K562 (cell line): Measurements from ENCODE around the gene FAM117A. TPM values are rescaled to one million over a fixed set of nuclear protein-coding genes. Genes with fewer than 3 reads are reported as not detected.

Experiments
- CAMTA2 ChIP-seq: fragments of 250-450 bp; sonication (Bioruptor Pico); conservative IDR thresholded peaks from 2 replicates; pipeline ENCODE4 v1.5.1; 2022
- ESRRB ChIP-seq: fragments of 250-450 bp; sonication (Bioruptor Pico); IDR thresholded peaks from 2 replicates; pipeline ENCODE4 v1.5.0; 2020; ENCODE audit warnings: mild to moderate bottlenecking, moderate library complexity, borderline replicate concordance
- GATAD2A ChIP-seq: fragments of 450-650 bp; IDR thresholded peaks from 2 replicates; pipeline ENCODE4 v1.6.1; 2017
- HDAC8 ChIP-seq: fragments of 450-650 bp; IDR thresholded peaks from 2 replicates; pipeline ENCODE4 v1.6.1; 2016; ENCODE audit warnings: mild to moderate bottlenecking, missing genetic modification characterization, moderate library complexity, missing compliant biosample characterization
- HNRNPLL ChIP-seq: fragments of 200-400 bp; formaldehyde crosslinking; IDR thresholded peaks from 2 replicates; pipeline ENCODE4 v1.6.1; 2017; ENCODE audit warnings: low read length, low read depth, mild to moderate bottlenecking; ENCODE audit not compliant: poor library complexity, severe bottlenecking
- MED1 ChIP-seq: sonication (generic); formaldehyde crosslinking; IDR thresholded peaks from 2 replicates; pipeline ENCODE4 v1.8.1; 2023; ENCODE audit warnings: missing genetic modification reagents, borderline replicate concordance
- MTA2 ChIP-seq: fragments of 450-650 bp; IDR thresholded peaks from 2 replicates; pipeline ENCODE4 v1.6.1; 2016; ENCODE audit warnings: low read depth
- POLR2G ChIP-seq: fragments of 200-400 bp; formaldehyde crosslinking; IDR thresholded peaks from 2 replicates; pipeline ENCODE4 v1.6.1; 2017; ENCODE audit warnings: low read depth, mild to moderate bottlenecking, antibody characterized with exemption, low read length, moderate library complexity
- RBM39 ChIP-seq: fragments of 200-400 bp; formaldehyde crosslinking; optimal IDR thresholded peaks from 2 replicates; pipeline ENCODE3; 2018; ENCODE audit warnings: low read depth, low read length
- RFX5 ChIP-seq: IDR thresholded peaks from 2 replicates; pipeline ENCODE4 v1.6.1; 2011; ENCODE audit warnings: low read depth, mild to moderate bottlenecking, improper control_type of control experiment, low read length
- SNRNP70 ChIP-seq: fragments of 200-400 bp; formaldehyde crosslinking; optimal IDR thresholded peaks from 2 replicates; pipeline ENCODE3; 2017; ENCODE audit warnings: low read depth, low read length
- TGIF2 ChIP-seq: sonication (generic); formaldehyde crosslinking; IDR thresholded peaks from 2 replicates; pipeline ENCODE4 v1.8.1; 2022; ENCODE audit warnings: mild to moderate bottlenecking, missing genetic modification reagents, moderate library complexity
- TOE1 ChIP-seq, 2 experiments: fragments of 450-650 bp in 1 of 2; sonication (generic) in 1 of 2; formaldehyde crosslinking in 1 of 2; IDR thresholded peaks; 2 replicates each; pipeline versions ENCODE4 v1.7.1 to v1.8.0; 2016 to 2022; ENCODE audit warnings: borderline replicate concordance in 2 of 2, mild to moderate bottlenecking in 2 of 2, antibody characterized with exemption in 1 of 2, inconsistent platforms in 1 of 2, low read depth in 1 of 2, missing genetic modification reagents in 1 of 2, moderate library complexity in 1 of 2
- ZBED1 ChIP-seq: IDR thresholded peaks from 2 replicates; pipeline ENCODE4 v1.6.1; 2014
- ZNF311 ChIP-seq: fragments of 250-450 bp; sonication (Bioruptor Pico); IDR thresholded peaks from 2 replicates; pipeline ENCODE4 v1.4.0; 2020; ENCODE audit warnings: mild to moderate bottlenecking, moderate library complexity
- ZNF318 ChIP-seq, 2 experiments: fragments of 450-650 bp; IDR thresholded peaks; 2 replicates each; pipeline ENCODE4 v1.6.1; 2016; ENCODE audit warnings: mild to moderate bottlenecking in 2 of 2, borderline replicate concordance in 1 of 2, low read depth in 1 of 2, moderate library complexity in 1 of 2
- ZNF707 ChIP-seq: fragments of 250-450 bp; sonication (Bioruptor Pico); conservative IDR thresholded peaks from 2 replicates; pipeline ENCODE4 v1.8.0; 2022; ENCODE audit warnings: inconsistent platforms, mild to moderate bottlenecking, moderate library complexity
- ZZZ3 ChIP-seq: fragments of 450-650 bp; IDR thresholded peaks from 2 replicates; pipeline ENCODE4 v1.6.1; 2016; ENCODE audit warnings: antibody characterized with exemption, mild to moderate bottlenecking, moderate library complexity
- polyA plus RNA-seq, 8 experiments: library from polyadenylated mRNA; depleted of rRNA in 4 of 8; stranded (reverse) in 5 of 8; unstranded in 3 of 8; fragments of >200 nt; fragmentation: Nextera tagmentation in 2 of 8; fragmentation: Illumina TruSeq in 1 of 8; extraction: Ambion mirVana in 2 of 8; extraction: Trizol in 1 of 8; gene quantifications; 2 replicates each; pipeline versions ENCODE4 v1.2.1 to v1.2.3, GENCODE V29; 2011 to 2014; ENCODE audit warnings: inconsistent platforms in 1 of 8, missing spikeins in 1 of 8
- total RNA-seq, 7 experiments: library from RNA; depleted of rRNA in 6 of 7; stranded (reverse); fragments of >200 nt in 6 of 7; fragmentation: Illumina TruSeq in 2 of 7; extraction: Trizol in 2 of 7; gene quantifications; 2 replicates each; pipeline versions ENCODE4 v1.2.1 to v1.2.3, GENCODE V29; 2011 to 2021; ENCODE audit warnings: low replicate concordance in 1 of 7
- TF ChIP-seq, protein P1 (sequence below), 2 experiments: fragments of 450-650 bp; conservative IDR thresholded peaks; 2 replicates each; pipeline ENCODE4 v1.6.1; 2017; ENCODE audit warnings: mild to moderate bottlenecking in 2 of 2, moderate library complexity in 2 of 2

The FAM117A gene
- total and polyA plus RNA-seq, 9 of the 15 experiments (the other 6 are each of a cell fraction or from before 2014, with no cell fraction given): 3.1 to 79.7 (median 36.6) TPM

DNA sequence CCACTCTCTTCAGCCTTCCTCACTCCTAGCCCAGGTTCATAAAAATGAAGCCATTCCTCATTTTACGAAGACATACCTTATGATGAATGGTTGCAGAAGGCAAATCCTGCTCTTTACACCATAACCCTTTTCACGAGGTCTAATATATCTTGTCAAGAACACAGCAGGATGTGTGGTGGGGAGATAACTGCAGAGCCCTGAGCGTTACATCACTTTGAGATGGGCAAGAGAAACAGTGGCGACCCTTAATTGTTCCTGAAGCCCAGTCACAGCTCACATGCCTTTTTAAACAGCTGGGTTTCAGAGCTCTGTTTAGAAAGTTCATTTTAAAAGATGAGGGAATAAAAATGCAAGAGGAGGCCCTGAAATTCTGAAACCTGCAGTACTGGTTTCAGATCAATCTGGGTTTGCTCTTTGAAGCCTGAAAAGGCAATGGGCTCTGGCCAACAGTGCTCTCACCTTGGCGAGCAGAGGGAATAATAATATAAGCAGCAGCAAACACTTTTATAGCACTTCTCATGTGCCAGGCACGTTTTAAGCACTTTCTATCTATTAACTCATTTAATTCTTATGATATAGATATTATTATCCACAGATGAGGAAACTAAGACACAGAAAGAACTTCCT, 2.9 kb downstream of the FAM117A start (continued):
- TF ChIP-seq ZNF318 (IDR thresholded peaks at IDR 0.05; ENCODE audit: borderline replicate concordance in 1 of 2, low read depth in 1 of 2): no peak
- TF ChIP-seq RBM39: no peak
- no peak for TF ChIP-seq ZBED1
- no peak for TF ChIP-seq GATAD2A
- TF ChIP-seq RFX5: no peak
- TF ChIP-seq POLR2G: no peak
- no peak for TF ChIP-seq HNRNPLL
- TF ChIP-seq SNRNP70: no peak
- no peak for TF ChIP-seq MED1
- no peak for TF ChIP-seq ZNF707 (CRISPR knock-in tag)
- peak; percentile 49; the same call in 1 of the 2 replicates for TF ChIP-seq TOE1 (IDR thresholded peaks at IDR 0.05; ENCODE audit: borderline replicate concordance)
- TF ChIP-seq TOE1 (CRISPR knock-in tag; IDR thresholded peaks at IDR 0.05; ENCODE audit: borderline replicate concordance, low read depth): no peak
- TF ChIP-seq TGIF2 (CRISPR knock-in tag): no peak
- TF ChIP-seq, protein P1, sequence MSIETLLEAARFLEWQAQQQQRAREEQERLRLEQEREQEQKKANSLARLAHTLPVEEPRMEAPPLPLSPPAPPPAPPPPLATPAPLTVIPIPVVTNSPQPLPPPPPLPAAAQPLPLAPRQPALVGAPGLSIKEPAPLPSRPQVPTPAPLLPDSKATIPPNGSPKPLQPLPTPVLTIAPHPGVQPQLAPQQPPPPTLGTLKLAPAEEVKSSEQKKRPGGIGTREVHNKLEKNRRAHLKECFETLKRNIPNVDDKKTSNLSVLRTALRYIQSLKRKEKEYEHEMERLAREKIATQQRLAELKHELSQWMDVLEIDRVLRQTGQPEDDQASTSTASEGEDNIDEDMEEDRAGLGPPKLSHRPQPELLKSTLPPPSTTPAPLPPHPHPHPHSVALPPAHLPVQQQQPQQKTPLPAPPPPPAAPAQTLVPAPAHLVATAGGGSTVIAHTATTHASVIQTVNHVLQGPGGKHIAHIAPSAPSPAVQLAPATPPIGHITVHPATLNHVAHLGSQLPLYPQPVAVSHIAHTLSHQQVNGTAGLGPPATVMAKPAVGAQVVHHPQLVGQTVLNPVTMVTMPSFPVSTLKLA (conservative IDR thresholded peaks at IDR 0.05): peak; percentile 25 to 67; a peak in 2 of 4 replicates
- TF ChIP-seq ZZZ3: no peak
- no peak for TF ChIP-seq ESRRB (CRISPR knock-in tag)
- TF ChIP-seq MTA2: peak; percentile 52; the same call in 1 of the 2 replicates
- TF ChIP-seq ZNF311: no peak
- TF ChIP-seq HDAC8 (tag): no peak
- no peak for TF ChIP-seq CAMTA2 (CRISPR knock-in tag)
